ENCODE results near the gene IL1RAP. TPM values are rescaled to one million over a fixed set of nuclear protein-coding genes. Genes with fewer than 3 reads are reported as not detected.

IL1RAP gene
- total RNA-seq, 4 donors from 2014 or later = 0.80 to 8.6 (median 2.7) TPM

GRCh38 chr3:190620886-190621608, 107.2 kb downstream of the IL1RAP start:
- Histone ChIP-seq H3K27me3 (no peaks in the 10 kb centered on the region), H3K4me1 (no peaks in the 10 kb centered on the region), H3K4me3 (no peak overlapping the region), H3K9me3 (no peaks in the 10 kb centered on the region), H3K36me3 (no peaks in the 10 kb centered on the region), H3K27ac (no peak overlapping the region)
- in situ Hi-C loops (cut with MboI; ENCODE audit: low pct_ligation_motif_present in 1 of 4, low pct_unique_long_range_greater_than_20kb in 1 of 4, low sequenced_read_pairs in 3 of 4) (no loop called here), intact Hi-C loops (cut with DNase I; ENCODE audit: low total_unique reads) (no loop called here)
- TF ChIP-seq CTCF (IDR thresholded peaks at IDR 0.05) = no peak
- no peak for TF ChIP-seq POLR2AphosphoS5 (IDR thresholded peaks at IDR 0.05)
- no peak for TF ChIP-seq EP300 (IDR thresholded peaks at IDR 0.05; ENCODE audit: low read depth)
- no peak for TF ChIP-seq POLR2A (IDR thresholded peaks at IDR 0.05)
- 81 to 88% methylated on average over 1 of the region's 1 CpG for WGBS, 2 donors (ENCODE audit: low coverage in 1 of 2)
- DNase-seq = no peak

GRCh38 chr3:190621927-190622326, 108.0 kb downstream of the IL1RAP start:
- Histone ChIP-seq H3K4me1 (no peaks in the 10 kb centered on the region), H3K9me3 (no peaks in the 10 kb centered on the region), H3K27me3 (no peaks in the 10 kb centered on the region), H3K27ac (no peak overlapping the region), H3K4me3 (no peak overlapping the region), H3K36me3 (no peaks in the 10 kb centered on the region)
- in situ Hi-C loops (cut with MboI; ENCODE audit: low pct_ligation_motif_present in 1 of 4, low pct_unique_long_range_greater_than_20kb in 1 of 4, low sequenced_read_pairs in 3 of 4) = no loop called here
- no peak for DNase-seq
- TF ChIP-seq POLR2A (IDR thresholded peaks at IDR 0.05) (no peak), CTCF (IDR thresholded peaks at IDR 0.05) (no peak), POLR2AphosphoS5 (IDR thresholded peaks at IDR 0.05) (no peak), EP300 (IDR thresholded peaks at IDR 0.05; ENCODE audit: low read depth) (no peak)
- intact Hi-C loops (cut with DNase I; ENCODE audit: low total_unique reads) = no loop called here
- WGBS, 2 donors (ENCODE audit: low coverage in 1 of 2) = 62 to 83% methylated on average over 3 of the region's 3 CpGs

- Histone ChIP-seq H3K27me3 (no peaks in the 10 kb centered on the region), H3K36me3 (no peaks in the 10 kb centered on the region), H3K27ac (no peak overlapping the region), H3K4me3 (no peak overlapping the region), H3K4me1 (no peaks in the 10 kb centered on the region), H3K9me3 (no peaks in the 10 kb centered on the region)
- WGBS, 2 donors (ENCODE audit: low coverage in 1 of 2) = 47 to 80% methylated on average over 4 to 5 of the region's 5 CpGs
- intact Hi-C loops (cut with DNase I; ENCODE audit: low total_unique reads) (no loop called here), in situ Hi-C loops (cut with MboI; ENCODE audit: low pct_ligation_motif_present in 1 of 4, low pct_unique_long_range_greater_than_20kb in 1 of 4, low sequenced_read_pairs in 3 of 4) (no loop called here)
- DNase-seq = no peak
- TF ChIP-seq CTCF (IDR thresholded peaks at IDR 0.05) (no peak), POLR2AphosphoS5 (IDR thresholded peaks at IDR 0.05) (no peak), POLR2A (IDR thresholded peaks at IDR 0.05) (no peak), EP300 (IDR thresholded peaks at IDR 0.05; ENCODE audit: low read depth) (no peak)
These were observed 110.4 kb downstream of the IL1RAP start for GRCh38 chr3:190624282-190624681.

GRCh38 chr3:190626951-190627620, 113.2 kb downstream of the IL1RAP start:
- in situ Hi-C loops (cut with MboI; ENCODE audit: low pct_ligation_motif_present in 1 of 4, low pct_unique_long_range_greater_than_20kb in 1 of 4, low sequenced_read_pairs in 3 of 4) (no loop called here), intact Hi-C loops (cut with DNase I; ENCODE audit: low total_unique reads) (no loop called here)
- no peaks in the 10 kb centered on the region for H3K9me3 ChIP-seq
- 69 to 76% methylated on average over 7 of the region's 7 CpGs for WGBS, 2 donors (ENCODE audit: low coverage in 1 of 2)
- no peak overlapping the region for H3K4me3 ChIP-seq
- no peaks in the 10 kb centered on the region for H3K4me1 ChIP-seq
- H3K27me3 ChIP-seq = no peaks in the 10 kb centered on the region
- H3K27ac ChIP-seq = no peak overlapping the region
- TF ChIP-seq POLR2A (IDR thresholded peaks at IDR 0.05) = no peak
- no peak for TF ChIP-seq POLR2AphosphoS5 (IDR thresholded peaks at IDR 0.05)
- no peak for TF ChIP-seq EP300 (IDR thresholded peaks at IDR 0.05; ENCODE audit: low read depth)
- no peak for TF ChIP-seq CTCF (IDR thresholded peaks at IDR 0.05)
- no peak for DNase-seq
- H3K36me3 ChIP-seq = no peaks in the 10 kb centered on the region
